Endothelial cell (in vitro differentiated cells): Measurements from ENCODE around the gene FMN1. TPM values are rescaled to one million over a fixed set of nuclear protein-coding genes. Genes with fewer than 3 reads are reported as not detected.

Experiments used
- DNase-seq: peaks from one replicate; pipeline ENCODE4 v3.0.0; 2021; ENCODE audit warnings: low spot score
- H3K27ac Mint-ChIP-seq: one replicate; pipeline ENCODE4 v1.8.0; 2021; ENCODE audit warnings: mixed read lengths, inconsistent platforms; ENCODE audit not compliant: unreplicated experiment
- H3K27me3 Mint-ChIP-seq: one replicate; pipeline ENCODE4 v1.8.0; 2021; ENCODE audit warnings: mild to moderate bottlenecking, moderate library complexity, mixed read lengths, inconsistent platforms; ENCODE audit not compliant: unreplicated experiment
- H3K36me3 Mint-ChIP-seq: one replicate; pipeline ENCODE4 v1.8.0; 2021; ENCODE audit warnings: mild to moderate bottlenecking, low read depth, mixed read lengths, inconsistent platforms; ENCODE audit not compliant: unreplicated experiment
- H3K4me1 Mint-ChIP-seq: one replicate; pipeline ENCODE4 v1.8.0; 2021; ENCODE audit warnings: mild to moderate bottlenecking, mixed read lengths, inconsistent platforms; ENCODE audit not compliant: unreplicated experiment
- H3K4me3 Mint-ChIP-seq: one replicate; pipeline ENCODE4 v1.8.0; 2021; ENCODE audit warnings: mild to moderate bottlenecking, mixed read lengths, inconsistent platforms; ENCODE audit not compliant: unreplicated experiment
- H3K9me3 Mint-ChIP-seq: one replicate; pipeline ENCODE4 v1.8.0; 2021; ENCODE audit warnings: mixed read lengths, inconsistent platforms; ENCODE audit not compliant: unreplicated experiment
- long read RNA-seq: library from polyadenylated mRNA; unstranded; transcript quantifications from one replicate; pipeline ENCODE4 v2.0.0, GENCODE V29; 2020; ENCODE audit not compliant: unreplicated experiment
- total RNA-seq: library from RNA; stranded (reverse); fragmentation: NEBNext Ultra II Directional; extraction: Animal tissue kit (Norgen Biotek cat#: 25700); gene quantifications from one replicate; pipeline ENCODE4 v1.2.1, GENCODE V29; 2021; ENCODE audit not compliant: unreplicated experiment
- TF ChIP-seq, protein P1 (sequence below): fragments of 200-600 bp; sonication (generic); IDR thresholded peaks from one replicate; pipeline ENCODE4 v1.5.0; 2021; ENCODE audit warnings: antibody characterized with exemption; ENCODE audit not compliant: unreplicated experiment

The FMN1 gene, protein sequence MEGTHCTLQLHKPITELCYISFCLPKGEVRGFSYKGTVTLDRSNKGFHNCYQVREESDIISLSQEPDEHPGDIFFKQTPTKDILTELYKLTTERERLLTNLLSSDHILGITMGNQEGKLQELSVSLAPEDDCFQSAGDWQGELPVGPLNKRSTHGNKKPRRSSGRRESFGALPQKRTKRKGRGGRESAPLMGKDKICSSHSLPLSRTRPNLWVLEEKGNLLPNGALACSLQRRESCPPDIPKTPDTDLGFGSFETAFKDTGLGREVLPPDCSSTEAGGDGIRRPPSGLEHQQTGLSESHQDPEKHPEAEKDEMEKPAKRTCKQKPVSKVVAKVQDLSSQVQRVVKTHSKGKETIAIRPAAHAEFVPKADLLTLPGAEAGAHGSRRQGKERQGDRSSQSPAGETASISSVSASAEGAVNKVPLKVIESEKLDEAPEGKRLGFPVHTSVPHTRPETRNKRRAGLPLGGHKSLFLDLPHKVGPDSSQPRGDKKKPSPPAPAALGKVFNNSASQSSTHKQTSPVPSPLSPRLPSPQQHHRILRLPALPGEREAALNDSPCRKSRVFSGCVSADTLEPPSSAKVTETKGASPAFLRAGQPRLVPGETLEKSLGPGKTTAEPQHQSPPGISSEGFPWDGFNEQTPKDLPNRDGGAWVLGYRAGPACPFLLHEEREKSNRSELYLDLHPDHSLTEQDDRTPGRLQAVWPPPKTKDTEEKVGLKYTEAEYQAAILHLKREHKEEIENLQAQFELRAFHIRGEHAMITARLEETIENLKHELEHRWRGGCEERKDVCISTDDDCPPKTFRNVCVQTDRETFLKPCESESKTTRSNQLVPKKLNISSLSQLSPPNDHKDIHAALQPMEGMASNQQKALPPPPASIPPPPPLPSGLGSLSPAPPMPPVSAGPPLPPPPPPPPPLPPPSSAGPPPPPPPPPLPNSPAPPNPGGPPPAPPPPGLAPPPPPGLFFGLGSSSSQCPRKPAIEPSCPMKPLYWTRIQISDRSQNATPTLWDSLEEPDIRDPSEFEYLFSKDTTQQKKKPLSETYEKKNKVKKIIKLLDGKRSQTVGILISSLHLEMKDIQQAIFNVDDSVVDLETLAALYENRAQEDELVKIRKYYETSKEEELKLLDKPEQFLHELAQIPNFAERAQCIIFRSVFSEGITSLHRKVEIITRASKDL (N-terminal part only)
- total RNA-seq, result 1.3 TPM
- long read RNA-seq, result 0 reads

DNA sequence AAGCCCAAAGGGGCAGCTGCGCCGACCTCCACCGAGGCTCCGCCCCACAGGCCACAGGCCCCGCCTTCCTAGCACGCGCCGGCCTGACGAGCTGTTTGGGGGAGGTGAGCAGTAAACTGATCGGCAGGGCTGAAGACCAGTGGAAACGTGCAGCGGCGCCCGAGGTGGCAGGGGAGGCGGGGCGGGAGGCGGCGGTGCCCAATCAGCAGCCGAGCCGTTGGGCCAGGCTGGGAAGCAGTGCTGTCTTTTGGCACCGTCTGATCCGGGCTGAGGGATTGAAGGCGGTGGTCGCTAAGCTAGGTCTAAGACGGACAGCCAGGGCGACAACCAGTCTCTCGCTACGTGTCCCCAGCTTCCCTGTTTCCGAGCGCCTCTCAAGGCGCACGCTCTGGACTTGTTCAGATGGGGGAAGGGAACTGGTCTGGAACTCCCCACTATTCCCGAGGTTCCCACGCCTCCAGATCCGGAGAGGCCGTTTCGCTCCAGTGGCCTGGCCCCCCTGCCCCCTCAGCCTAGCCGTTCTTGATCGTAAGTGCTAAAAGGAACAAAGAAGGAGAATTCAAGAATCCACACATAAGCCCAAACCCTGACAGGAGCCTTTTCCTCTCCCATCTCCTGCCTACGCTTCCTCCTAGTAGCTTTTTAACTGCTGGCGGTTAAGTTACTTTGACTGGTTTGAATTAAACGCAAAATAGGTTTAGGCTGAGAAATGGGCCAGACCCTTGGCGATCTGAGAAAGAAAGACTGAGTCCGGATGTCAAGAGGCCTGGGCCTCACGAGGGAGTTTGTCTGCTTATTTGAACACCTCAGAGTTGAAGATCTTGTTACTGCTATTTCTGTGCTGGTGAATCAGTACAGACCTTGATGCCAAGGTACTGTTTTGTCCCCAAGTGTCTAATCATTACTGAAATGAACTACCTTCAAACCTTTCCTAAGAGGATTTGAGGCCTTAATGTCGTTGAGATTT is at the start of gene FMN1:
Gene FMN1, minus strand, starts transcription at position 11 of the 967 bp plus-strand sequence. CDS start 39,800 bp downstream, outside the sequence.
- Mint-ChIP-seq H3K36me3 (no peaks in the 10 kb centered on the region), H3K4me3 (peak within 1 kb of the TSS; percentile 90), H3K27ac (peak within 1 kb of the TSS; percentile 48), H3K27me3 (peaks cover 14% of the 10 kb centered on the region), H3K9me3 (no peaks in the 10 kb centered on the region), H3K4me1 (peaks cover 7% of the 10 kb centered on the region)
- peak; percentile 96 for DNase-seq
- TF ChIP-seq, protein P1, sequence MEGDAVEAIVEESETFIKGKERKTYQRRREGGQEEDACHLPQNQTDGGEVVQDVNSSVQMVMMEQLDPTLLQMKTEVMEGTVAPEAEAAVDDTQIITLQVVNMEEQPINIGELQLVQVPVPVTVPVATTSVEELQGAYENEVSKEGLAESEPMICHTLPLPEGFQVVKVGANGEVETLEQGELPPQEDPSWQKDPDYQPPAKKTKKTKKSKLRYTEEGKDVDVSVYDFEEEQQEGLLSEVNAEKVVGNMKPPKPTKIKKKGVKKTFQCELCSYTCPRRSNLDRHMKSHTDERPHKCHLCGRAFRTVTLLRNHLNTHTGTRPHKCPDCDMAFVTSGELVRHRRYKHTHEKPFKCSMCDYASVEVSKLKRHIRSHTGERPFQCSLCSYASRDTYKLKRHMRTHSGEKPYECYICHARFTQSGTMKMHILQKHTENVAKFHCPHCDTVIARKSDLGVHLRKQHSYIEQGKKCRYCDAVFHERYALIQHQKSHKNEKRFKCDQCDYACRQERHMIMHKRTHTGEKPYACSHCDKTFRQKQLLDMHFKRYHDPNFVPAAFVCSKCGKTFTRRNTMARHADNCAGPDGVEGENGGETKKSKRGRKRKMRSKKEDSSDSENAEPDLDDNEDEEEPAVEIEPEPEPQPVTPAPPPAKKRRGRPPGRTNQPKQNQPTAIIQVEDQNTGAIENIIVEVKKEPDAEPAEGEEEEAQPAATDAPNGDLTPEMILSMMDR, result no peak

- TF ChIP-seq, protein P1, result no peak
- DNase-seq, result no peak
- Mint-ChIP-seq H3K9me3 (no peaks in the 10 kb centered on the region), H3K27me3 (no peaks in the 10 kb centered on the region), H3K36me3 (no peaks in the 10 kb centered on the region), H3K27ac (no peak overlapping the region), H3K4me1 (peaks cover 13% of the 10 kb centered on the region), H3K4me3 (no peak overlapping the region)
Measured at GRCh38 chr15:33243869-33244268, 49.4 kb upstream of the FMN1 start.

DNA sequence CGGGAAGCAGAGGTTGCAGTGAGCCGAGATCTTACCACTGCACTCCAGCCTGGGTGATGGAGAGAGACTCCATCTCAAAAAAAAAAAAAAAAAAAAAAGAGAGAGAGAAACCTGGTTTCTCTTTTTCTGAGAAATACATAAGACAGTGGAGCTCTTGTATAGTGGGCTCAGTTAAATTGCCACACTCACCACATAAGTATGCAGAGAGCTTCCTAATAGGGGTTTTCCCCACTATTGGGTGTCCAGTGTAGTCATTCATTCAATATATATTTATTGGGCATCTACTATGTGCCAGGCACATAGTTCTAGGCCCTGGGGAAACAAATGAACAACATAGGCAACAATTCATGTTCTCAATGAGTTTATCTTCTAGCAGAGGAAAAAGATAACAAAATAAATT is 48.9 kb upstream of the FMN1 start:
- H3K4me3 Mint-ChIP-seq, result no peak overlapping the region
- peaks cover 13% of the 10 kb centered on the region for H3K4me1 Mint-ChIP-seq
- no peaks in the 10 kb centered on the region for H3K36me3 Mint-ChIP-seq
- TF ChIP-seq, protein P1, result no peak
- no peak overlapping the region for H3K27ac Mint-ChIP-seq
- no peaks in the 10 kb centered on the region for H3K9me3 Mint-ChIP-seq
- H3K27me3 Mint-ChIP-seq, result no peaks in the 10 kb centered on the region
- DNase-seq, result no peak

GRCh38 chr15:33242669-33243191 is 48.2 kb upstream of the FMN1 start:
- Mint-ChIP-seq H3K4me3 (no peak overlapping the region), H3K27ac (peak overlapping the region; percentile 97)
- peak; percentile 15 for DNase-seq

More at GRCh38 chr15:33242669-33243191, 48.2 kb upstream of the FMN1 start:
- TF ChIP-seq, protein P1, result peak; percentile 65
- no peaks in the 10 kb centered on the region for H3K9me3 Mint-ChIP-seq
- peaks cover 13% of the 10 kb centered on the region for H3K4me1 Mint-ChIP-seq
- no peaks in the 10 kb centered on the region for H3K27me3 Mint-ChIP-seq
- no peaks in the 10 kb centered on the region for H3K36me3 Mint-ChIP-seq
